ENCODE data around the gene DNAJC5.

The DNAJC5 gene

GRCh38 chr20:63883201-63883593 lies 11.7 kb upstream of the DNAJC5 start:
- peak in 1 of 56 donors; percentile 26 for DNase-seq

GRCh38 chr20:63884506-63885263 lies 10.2 kb upstream of the DNAJC5 start:
- peak in 2 of 56 donors; percentile 24 to 26 for DNase-seq

DNA sequence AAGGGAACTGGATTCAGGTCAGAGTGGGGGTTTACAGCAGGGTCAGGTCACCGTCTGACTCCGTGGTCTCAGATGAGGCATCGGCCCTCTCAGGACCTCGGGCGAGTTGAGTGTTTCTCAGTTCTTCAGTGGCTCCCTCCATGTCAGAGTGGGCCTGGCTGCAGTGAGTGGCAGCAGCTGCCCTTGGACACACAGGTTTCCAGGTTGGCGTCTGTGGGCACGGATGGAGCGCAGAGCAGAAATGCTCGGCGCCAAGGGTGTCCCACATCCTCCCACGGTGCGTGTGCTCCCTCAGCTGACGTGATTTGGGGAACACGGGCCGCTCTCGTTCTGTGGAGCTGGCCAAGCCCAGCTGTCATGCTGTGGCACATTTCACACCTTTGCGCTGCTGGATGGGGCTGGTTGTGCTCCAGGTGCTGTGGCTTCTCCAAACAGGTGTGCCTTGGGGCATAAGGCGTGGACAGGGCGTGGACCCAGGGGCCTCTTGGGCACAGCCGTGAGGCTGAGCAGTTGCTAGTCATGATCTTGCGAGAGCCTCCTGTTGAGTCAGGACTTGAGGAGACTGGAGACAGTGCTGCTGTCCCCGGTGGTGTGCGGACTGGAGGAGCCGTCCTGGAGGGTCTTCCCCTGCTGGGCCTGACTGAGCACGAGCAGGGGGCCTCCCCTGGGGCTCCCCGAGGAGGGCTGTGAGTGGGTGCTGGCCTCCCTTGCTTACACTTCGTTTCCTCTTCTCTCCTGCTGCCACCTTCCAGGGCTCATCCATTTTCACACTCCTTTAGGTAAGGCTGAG lies 9.5 kb upstream of the DNAJC5 start:
- no peak for DNase-seq

GRCh38 chr20:63886054-63886419 lies 8.9 kb upstream of the DNAJC5 start:
- no peak for DNase-seq

DNA sequence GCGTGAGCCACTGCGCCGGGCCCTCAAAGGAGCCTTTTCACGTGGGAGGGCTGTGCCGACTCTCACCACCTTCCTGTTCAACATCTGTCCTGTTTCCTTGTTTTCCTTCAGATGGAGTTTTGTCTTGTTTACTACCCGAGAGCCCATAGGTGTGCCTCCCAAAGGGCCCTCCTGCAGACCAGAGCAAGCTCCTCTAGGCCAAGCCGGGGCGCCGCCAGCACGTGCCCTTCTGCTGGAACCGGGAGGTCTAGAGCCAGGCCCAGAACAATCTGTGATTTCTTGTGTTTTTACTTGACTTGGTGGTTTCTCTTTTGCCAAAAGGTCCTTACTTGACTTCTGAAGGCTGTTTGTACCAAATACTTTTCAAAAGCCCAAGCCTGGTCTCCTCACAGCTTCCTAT lies 8.0 kb upstream of the DNAJC5 start:
- no peak for DNase-seq

DNA sequence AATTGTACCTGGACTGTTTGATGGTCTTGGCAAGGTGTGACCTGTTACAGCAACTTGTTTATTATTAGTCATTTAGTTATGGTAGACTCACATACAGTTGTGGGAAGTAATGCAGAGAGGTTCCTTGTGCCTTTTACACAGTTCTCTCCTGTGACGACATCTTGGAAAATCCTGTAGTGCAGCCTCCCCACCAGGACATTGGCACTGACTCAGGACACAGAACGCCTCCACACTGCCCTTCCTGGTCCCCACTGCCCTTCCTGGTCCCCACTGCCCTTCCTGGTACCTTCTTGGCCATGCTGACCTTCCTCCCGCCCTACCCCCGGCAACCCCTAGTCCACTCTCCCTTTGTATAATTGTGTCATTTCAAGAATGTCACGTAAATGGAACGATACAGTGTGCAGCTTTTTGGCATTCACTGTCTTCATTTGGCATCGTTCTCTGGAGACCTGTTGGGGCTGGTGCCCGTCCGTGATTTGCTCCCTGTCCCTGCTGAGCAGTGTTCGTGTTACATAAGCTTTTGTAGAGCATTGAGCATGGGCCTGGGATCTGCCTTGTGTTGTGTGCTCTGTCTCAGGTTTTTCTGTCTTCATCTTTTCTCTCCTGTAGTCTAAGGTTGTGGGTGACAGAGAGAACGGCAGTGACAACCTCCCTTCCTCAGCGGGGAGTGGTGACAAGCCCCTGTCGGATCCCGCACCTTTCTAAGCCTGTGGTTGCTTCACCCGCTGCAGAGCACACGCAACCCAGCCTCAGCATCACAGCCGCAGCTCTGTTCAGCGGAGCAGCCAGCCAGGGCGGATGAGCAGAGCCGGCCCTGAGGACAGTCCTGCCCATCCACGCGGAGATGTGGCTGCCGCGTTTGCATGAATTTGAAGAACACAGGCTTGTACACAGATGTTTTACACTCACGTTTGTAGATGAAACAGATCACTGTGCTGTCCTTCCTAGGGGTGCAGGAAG lies 5.4 kb upstream of the DNAJC5 start:
- peak in 9 of 56 donors; percentile 6 to 41 (median 16) for DNase-seq

GRCh38 chr20:63890201-63890576 lies 4.7 kb upstream of the DNAJC5 start:
- no peak for DNase-seq

GRCh38 chr20:63890616-63891015 lies 4.3 kb upstream of the DNAJC5 start:
- DNase-seq = no peak

DNA sequence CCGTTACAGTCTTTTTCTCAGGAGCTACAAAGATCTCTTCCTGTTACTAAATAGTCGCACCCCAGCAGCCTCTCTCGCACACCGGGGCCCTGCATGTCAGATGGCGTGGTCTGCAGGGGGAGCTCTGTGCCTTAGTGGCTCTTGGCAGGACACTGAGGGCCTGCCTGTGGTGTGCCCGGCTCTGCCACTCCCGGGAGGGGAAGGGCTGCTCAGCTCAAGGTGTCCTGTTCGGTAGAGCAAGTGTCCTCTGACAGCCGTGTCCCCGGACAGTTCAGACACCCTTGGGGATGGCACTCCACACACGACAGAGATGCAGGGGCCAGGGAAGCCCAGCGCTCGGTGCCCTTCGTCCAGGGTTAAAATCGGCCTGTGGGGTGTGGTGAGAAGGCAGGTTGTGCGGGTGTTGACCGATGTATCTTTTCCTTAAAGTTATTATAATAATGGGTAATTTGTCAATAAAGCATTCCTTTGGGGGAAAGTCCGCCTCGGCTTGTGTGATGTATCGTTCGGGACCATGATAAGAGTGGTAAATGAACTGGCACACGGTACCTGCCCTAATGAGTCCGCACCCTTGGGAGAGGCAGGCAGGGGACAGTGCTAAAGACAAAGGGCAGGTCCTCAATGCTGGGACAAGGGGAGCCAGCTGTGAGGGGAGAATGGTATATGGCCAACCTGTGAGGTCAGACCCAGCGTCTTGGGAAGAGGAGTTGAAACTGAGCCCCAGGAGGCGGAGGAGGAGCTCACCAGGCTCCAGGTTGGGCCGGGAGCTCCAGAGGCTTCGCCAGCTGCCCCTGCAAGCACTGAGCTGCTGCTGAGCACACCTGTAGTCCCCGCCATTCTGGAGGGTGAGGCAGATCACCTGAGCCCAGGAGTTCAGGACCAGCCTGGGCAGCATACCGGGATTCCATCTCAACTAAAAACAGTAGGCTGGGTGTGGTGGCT lies 3.6 kb upstream of the DNAJC5 start:
- DNase-seq = no peak

DNA sequence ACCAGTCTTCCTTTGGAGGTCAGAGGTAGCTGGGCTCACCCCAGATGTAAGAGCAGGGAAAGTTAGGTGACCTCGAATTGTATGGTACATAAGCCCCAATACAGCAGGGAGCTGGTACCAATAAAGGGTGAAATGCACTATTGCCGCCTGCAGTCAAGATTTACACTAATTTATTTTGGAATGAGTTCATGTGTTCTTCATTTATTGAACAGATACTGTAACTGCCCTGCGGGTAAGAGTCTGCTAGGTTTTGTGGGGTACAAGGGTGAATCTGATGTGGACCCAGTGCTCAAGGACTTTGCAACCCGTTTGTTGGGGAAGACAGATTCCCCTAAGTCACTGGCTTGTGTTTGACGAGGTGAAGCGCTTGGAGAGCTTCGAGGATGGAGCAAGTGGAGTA lies 2.5 kb upstream of the DNAJC5 start:
- no peak for DNase-seq

- peak in 1 of 56 donors; percentile 36 for DNase-seq
Measured at GRCh38 chr20:63893999-63894357, 948 bp upstream of the DNAJC5 start.

DNA sequence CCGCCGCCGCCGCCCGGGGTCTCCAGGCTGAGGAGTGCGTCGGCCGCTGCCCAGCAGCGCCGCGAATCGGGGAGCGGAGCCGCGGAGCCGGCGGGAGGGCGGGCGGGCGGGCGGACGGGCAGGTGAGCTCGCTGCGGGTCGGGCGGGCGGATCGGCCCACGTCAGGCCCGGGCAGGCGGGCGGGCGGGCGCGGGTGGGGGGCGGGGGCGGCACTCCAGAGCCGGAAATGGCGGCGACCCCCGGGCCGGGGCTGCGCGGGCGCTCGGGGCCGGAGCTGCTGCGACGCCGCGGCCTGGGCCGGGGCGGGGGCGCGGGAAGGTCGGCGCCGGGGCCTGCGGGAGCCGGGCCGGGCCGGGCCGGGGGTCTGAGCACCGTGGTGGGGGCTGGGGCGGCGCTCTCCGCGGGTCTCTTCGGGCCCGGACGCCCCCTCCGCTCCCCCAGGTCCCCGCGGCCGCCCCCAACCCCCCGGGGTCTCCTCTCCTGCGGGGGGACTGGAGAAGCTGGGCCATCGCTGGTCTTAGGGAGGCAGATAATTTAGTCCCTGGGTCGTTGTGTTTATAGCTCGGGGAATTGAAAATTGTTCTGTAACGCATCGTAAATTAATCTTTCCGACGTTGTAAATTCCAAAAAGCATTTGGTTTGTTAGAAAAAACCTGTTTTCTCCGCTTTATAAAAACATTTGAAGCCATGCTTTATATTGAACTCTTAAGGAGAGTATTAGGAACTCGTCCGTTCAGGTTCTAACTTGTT lies 451 bp downstream of the DNAJC5 start:
- no peak for DNase-seq

- no peak for DNase-seq
Measured at GRCh38 chr20:63895952-63896263, 982 bp downstream of the DNAJC5 start.

DNA sequence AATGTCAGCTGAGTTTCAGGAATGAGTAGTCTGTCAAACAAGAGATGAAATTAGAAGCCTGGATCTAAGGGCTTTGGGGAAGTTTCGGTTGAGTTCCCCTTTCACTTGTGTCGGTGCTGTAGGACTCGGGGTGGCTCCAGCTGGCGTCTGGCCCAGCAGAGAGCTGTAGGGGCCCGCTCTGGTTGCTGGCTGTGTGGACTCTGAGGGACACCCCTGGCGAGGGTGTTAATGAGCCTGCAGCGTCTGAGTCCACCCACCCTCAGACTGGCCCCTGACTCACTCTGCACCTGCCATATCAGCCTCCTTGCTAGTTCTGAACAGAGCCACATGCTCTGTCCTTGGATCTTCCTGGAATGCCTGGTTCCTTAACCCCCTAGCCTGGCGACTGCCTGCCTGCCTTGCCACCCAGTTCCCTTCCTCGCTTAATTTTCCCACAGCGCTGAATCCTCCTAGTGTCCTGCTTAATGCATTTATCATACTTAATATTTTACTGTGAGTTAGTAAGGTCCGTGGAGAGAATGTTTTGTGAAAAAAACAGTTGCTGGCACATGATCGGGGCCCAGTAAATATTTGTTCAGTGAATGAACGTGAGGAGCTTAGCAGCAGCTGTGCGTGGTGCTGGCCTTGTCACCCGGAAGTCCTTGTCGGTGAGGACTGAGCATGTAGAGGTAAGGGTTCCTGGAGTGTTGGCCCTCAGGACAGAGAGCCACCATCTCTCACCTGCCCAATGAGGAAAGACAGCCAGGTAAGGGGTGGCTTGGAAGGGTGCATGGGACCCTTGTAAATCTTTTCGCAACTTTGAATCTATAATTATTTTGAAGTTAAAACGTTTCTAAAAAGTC lies 1.6 kb downstream of the DNAJC5 start:
- peak in 25 of 56 donors; percentile 4 to 57 (median 22) for DNase-seq

DNA sequence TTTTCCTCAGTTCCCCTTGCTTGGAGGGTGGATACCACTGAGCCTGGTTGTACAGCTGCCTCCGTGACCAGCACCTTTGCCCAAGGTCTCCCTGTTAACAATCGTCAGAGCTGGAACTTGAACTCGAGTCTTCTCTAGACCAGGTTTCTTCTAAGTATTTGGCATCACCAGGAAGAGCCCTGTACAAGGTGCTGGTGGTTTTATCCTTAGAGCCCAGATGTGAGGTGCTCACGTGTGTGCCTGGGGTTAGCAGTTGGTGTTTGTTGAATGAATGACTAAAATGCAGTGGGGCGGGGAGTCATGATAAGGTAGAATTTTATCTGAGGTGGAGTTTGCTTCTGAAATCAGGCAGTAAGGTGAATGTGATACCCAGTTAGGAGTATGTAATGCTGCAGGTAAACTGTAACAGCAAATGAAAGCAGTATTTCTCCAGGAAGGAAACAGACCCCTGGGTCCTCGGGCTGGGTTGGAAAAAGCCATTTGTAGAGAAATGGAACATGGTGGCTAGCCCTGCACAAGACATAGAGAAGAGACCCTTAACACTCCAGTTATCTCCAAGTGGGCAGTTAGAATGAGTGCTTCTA lies 3.1 kb downstream of the DNAJC5 start:
- DNase-seq = no peak

DNA sequence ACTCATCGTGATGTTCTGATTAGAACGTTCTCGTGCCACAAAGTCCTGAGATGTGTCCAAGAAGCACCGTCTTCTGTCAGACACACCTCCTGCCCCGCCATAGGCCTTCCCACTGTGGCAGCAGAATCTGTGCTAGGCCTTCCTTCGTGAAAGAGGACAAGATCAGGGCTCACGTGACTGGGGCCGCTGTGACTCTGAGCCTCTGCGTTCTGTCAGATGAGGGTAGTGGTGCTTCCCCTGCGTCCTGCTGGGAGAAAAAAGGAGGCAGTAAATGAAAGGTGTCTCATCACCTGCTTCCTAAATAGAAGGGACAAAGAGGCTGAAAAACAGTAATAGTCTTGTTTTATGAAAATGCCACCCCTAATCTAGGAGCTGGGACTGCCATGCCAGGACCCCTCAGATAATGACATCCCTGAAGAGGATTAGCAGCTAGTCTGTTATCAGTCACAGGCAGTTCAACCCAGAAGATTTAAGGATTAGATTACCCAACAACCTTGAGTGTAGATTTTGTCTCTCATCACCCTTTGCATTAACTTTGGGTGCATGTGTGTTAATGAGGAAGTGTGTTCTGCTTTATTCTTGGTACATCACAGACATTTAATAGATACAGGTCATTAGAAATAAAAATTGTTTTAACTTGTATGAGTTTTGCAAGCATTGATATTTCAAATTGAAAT lies 4.1 kb downstream of the DNAJC5 start:
- DNase-seq = no peak

GRCh38 chr20:63900413-63900812 lies 5.5 kb downstream of the DNAJC5 start:
- DNase-seq = no peak
